Raji (cell line): ENCODE results near the gene EEIG2.

Source experiments
- POLR2A ChIP-seq: IDR thresholded peaks from 2 replicates; pipeline ENCODE4 v1.6.1; 2011; ENCODE audit warnings: low read depth, low read length, control low read depth; ENCODE audit not compliant: insufficient read depth

The EEIG2 gene

GRCh38 chr1:108559215-108560186 lies at the start of gene EEIG2:
Gene EEIG2, plus strand, starts transcription at chr1:108560100. Its CDS starts 329 bp downstream, at chr1:108560429.
- TF ChIP-seq POLR2A, result no peak

- no peak for TF ChIP-seq POLR2A
Observed at GRCh38 chr1:108511764-108512163, 48.1 kb upstream of the EEIG2 start.

- no peak for TF ChIP-seq POLR2A
Observed at GRCh38 chr1:108512239-108513043, 47.5 kb upstream of the EEIG2 start.

GRCh38 chr1:108513044-108513415 lies 46.9 kb upstream of the EEIG2 start:
- TF ChIP-seq POLR2A, result no peak

GRCh38 chr1:108521990-108522393 lies 37.9 kb upstream of the EEIG2 start:
- no peak for TF ChIP-seq POLR2A

GRCh38 chr1:108523829-108524228 lies 36.1 kb upstream of the EEIG2 start:
- no peak for TF ChIP-seq POLR2A

GRCh38 chr1:108524676-108525075 lies 35.2 kb upstream of the EEIG2 start:
- TF ChIP-seq POLR2A, result no peak

GRCh38 chr1:108527135-108527534 lies 32.8 kb upstream of the EEIG2 start:
- no peak for TF ChIP-seq POLR2A

- TF ChIP-seq POLR2A, result no peak
Observed at GRCh38 chr1:108527837-108528236, 32.1 kb upstream of the EEIG2 start.

GRCh38 chr1:108531444-108531843 lies 28.5 kb upstream of the EEIG2 start:
- TF ChIP-seq POLR2A, result no peak

GRCh38 chr1:108532730-108533129 lies 27.2 kb upstream of the EEIG2 start:
- no peak for TF ChIP-seq POLR2A

GRCh38 chr1:108533351-108534083 lies 26.4 kb upstream of the EEIG2 start:
- TF ChIP-seq POLR2A, result no peak

- no peak for TF ChIP-seq POLR2A
Observed at GRCh38 chr1:108534759-108535158, 25.1 kb upstream of the EEIG2 start.

- no peak for TF ChIP-seq POLR2A
Observed at GRCh38 chr1:108537976-108538375, 21.9 kb upstream of the EEIG2 start.

GRCh38 chr1:108540977-108541376 lies 18.9 kb upstream of the EEIG2 start:
- TF ChIP-seq POLR2A, result no peak

- no peak for TF ChIP-seq POLR2A
Observed at GRCh38 chr1:108541861-108542260, 18.0 kb upstream of the EEIG2 start.
